Neural cell (in vitro differentiated cells): ENCODE data around the gene COX17.
A peak's percentile ranks its signal among the peaks of the same experiment; 100 is the strongest.

Experiments used
- EP300 ChIP-seq: fragments of 450-650 bp; conservative IDR thresholded peaks from 2 replicates; pipeline ENCODE4 v1.6.1; 2014; ENCODE audit warnings: antibody characterized with exemption, mild to moderate bottlenecking, moderate library complexity; ENCODE audit not compliant: poor library complexity, severe bottlenecking
- EZH2 ChIP-seq: fragments of 200-600, 300-800 bp; shearing (Covaris generic), sonication (generic); IDR thresholded peaks from 2 replicates; pipeline ENCODE4 v1.6.1; 2014; ENCODE audit warnings: antibody characterized with exemption, low read length, borderline replicate concordance, mild to moderate bottlenecking; ENCODE audit not compliant: insufficient read depth, poor library complexity, severe bottlenecking
- TF ChIP-seq, protein P1 (sequence below): fragments of 450-650 bp; IDR thresholded peaks from 2 replicates; pipeline ENCODE4 v1.5.1; 2014; ENCODE audit warnings: antibody characterized with exemption, mild to moderate bottlenecking, moderate library complexity; ENCODE audit not compliant: poor library complexity, severe bottlenecking

- TF ChIP-seq EP300 (no peak), EZH2 (no peak)
- TF ChIP-seq, protein P1, sequence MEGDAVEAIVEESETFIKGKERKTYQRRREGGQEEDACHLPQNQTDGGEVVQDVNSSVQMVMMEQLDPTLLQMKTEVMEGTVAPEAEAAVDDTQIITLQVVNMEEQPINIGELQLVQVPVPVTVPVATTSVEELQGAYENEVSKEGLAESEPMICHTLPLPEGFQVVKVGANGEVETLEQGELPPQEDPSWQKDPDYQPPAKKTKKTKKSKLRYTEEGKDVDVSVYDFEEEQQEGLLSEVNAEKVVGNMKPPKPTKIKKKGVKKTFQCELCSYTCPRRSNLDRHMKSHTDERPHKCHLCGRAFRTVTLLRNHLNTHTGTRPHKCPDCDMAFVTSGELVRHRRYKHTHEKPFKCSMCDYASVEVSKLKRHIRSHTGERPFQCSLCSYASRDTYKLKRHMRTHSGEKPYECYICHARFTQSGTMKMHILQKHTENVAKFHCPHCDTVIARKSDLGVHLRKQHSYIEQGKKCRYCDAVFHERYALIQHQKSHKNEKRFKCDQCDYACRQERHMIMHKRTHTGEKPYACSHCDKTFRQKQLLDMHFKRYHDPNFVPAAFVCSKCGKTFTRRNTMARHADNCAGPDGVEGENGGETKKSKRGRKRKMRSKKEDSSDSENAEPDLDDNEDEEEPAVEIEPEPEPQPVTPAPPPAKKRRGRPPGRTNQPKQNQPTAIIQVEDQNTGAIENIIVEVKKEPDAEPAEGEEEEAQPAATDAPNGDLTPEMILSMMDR: peak; percentile 71
Measured at GRCh38 chr3:119681279-119681678, 4.1 kb upstream of the COX17 start.
